ENCODE results near the gene DNAJC10.

- TF ChIP-seq PATZ1 (CRISPR knock-in tag; IDR thresholded peaks at IDR 0.05; ENCODE audit: borderline replicate concordance) (no peak), CTCF (IDR thresholded peaks at IDR 0.05 in 2 of 3, conservative IDR thresholded peaks at IDR 0.05 in 1 of 3; ENCODE audit: insufficient read depth in 2 of 3, low read depth in 1 of 3, low read length in 3 of 3) (no peak), POLR2AphosphoS2 (IDR thresholded peaks at IDR 0.05; ENCODE audit: low read length) (no peak), CREB1 (IDR thresholded peaks at IDR 0.05) (no peak), CREB1 (CRISPR knock-in tag; IDR thresholded peaks at IDR 0.05) (no peak), EP300 (IDR thresholded peaks at IDR 0.05; ENCODE audit: low read length) (no peak), ZNF140 (CRISPR knock-in tag; IDR thresholded peaks at IDR 0.05) (no peak), ZNF175 (CRISPR knock-in tag; IDR thresholded peaks at IDR 0.05; ENCODE audit: low read depth) (no peak), ZNF263 (CRISPR knock-in tag; IDR thresholded peaks at IDR 0.05; ENCODE audit: borderline replicate concordance) (no peak), CREB5 (CRISPR knock-in tag; IDR thresholded peaks at IDR 0.05) (no peak), POLR2A (conservative IDR thresholded peaks at IDR 0.05) (no peak), CBX2 (IDR thresholded peaks at IDR 0.05; ENCODE audit: insufficient read depth, low read length, poor library complexity, severe bottlenecking) (no peak), IRF2 (CRISPR knock-in tag; IDR thresholded peaks at IDR 0.05) (no peak)
Measured at GRCh38 chr2:182833084-182833854, 117.2 kb downstream of the DNAJC10 start.
